MM.1S (cell line): ENCODE data around the gene CAGE1.
"Not testable (repeated sequence)": the region's sequence is repeated elsewhere in the genome, so short reads cannot be mapped to it uniquely, and the experiment has no call there.

Experiments
- DNase-seq: peaks from one replicate; pipeline ENCODE4 v3.0.0-alpha.2; 2015
- H2AFZ ChIP-seq: fragments of 300-600 bp; sonication (generic); 2 replicates; pipeline ENCODE4 v1.6.0; 2016; ENCODE audit warnings: antibody characterized with exemption, low read length
- H3F3A ChIP-seq: fragments of 300-600 bp; sonication (generic); 2 replicates; pipeline ENCODE4 v1.6.1; 2016; ENCODE audit warnings: mild to moderate bottlenecking, antibody characterized with exemption, low read length, moderate library complexity, mixed read lengths; ENCODE audit not compliant: insufficient read depth
- H3K27ac ChIP-seq: fragments of 300-600 bp; sonication (generic); 2 replicates; pipeline ENCODE4 v1.5.1; 2016; ENCODE audit warnings: mild to moderate bottlenecking, low read length
- H3K27me3 ChIP-seq: fragments of 300-600 bp; sonication (generic); replicated peaks from 2 replicates; pipeline ENCODE4 v1.6.0; 2016; ENCODE audit warnings: low read length; ENCODE audit not compliant: insufficient read depth
- H3K36me3 ChIP-seq: fragments of 300-600 bp; sonication (generic); replicated peaks from 2 replicates; pipeline ENCODE4 v1.6.1; 2016; ENCODE audit warnings: mild to moderate bottlenecking, low read length, mixed read lengths; ENCODE audit not compliant: insufficient read depth
- H3K4me1 ChIP-seq: fragments of 300-600 bp; sonication (generic); 2 replicates; pipeline ENCODE4 v1.6.1; 2016; ENCODE audit warnings: low read length, mixed read lengths
- H3K4me2 ChIP-seq: fragments of 300-600 bp; sonication (generic); 2 replicates; pipeline ENCODE4 v1.6.0; 2016; ENCODE audit warnings: low read depth, low read length
- H3K4me3 ChIP-seq: fragments of 300-600 bp; sonication (generic); 2 replicates; pipeline ENCODE4 v1.5.1; 2016; ENCODE audit warnings: low read length, mixed read lengths
- H3K79me2 ChIP-seq: fragments of 300-600 bp; sonication (generic); 2 replicates; pipeline ENCODE4 v1.6.1; 2016; ENCODE audit warnings: mixed run types, low read length, mixed read lengths
- H3K9ac ChIP-seq: fragments of 300-600 bp; sonication (generic); 2 replicates; pipeline ENCODE4 v1.6.1; 2016; ENCODE audit warnings: low read length, mixed read lengths
- H3K9me2 ChIP-seq: fragments of 300-600 bp; sonication (generic); replicated peaks from 2 replicates; pipeline ENCODE4 v1.6.1; 2016; ENCODE audit warnings: mild to moderate bottlenecking, low read length, mixed read lengths; ENCODE audit not compliant: insufficient read depth
- H3K9me3 ChIP-seq: fragments of 300-600 bp; sonication (generic); replicated peaks from 2 replicates; pipeline ENCODE4 v1.6.1; 2016; ENCODE audit warnings: mild to moderate bottlenecking, low read length, mixed read lengths; ENCODE audit not compliant: insufficient read depth
- H4K20me1 ChIP-seq: fragments of 300-600 bp; sonication (generic); 2 replicates; pipeline ENCODE4 v1.6.1; 2016; ENCODE audit warnings: mild to moderate bottlenecking, low read length, moderate library complexity, mixed read lengths; ENCODE audit not compliant: insufficient read depth
- CTCF ChIP-seq: fragments of 300-600 bp; sonication (generic); IDR thresholded peaks from 2 replicates; pipeline ENCODE4 v1.5.1; 2016; ENCODE audit warnings: antibody characterized with exemption, low read length, mixed read lengths
- EZH2 ChIP-seq: fragments of 300-600 bp; sonication (generic); optimal IDR thresholded peaks from 2 replicates; pipeline ENCODE3; 2017; ENCODE audit warnings: low read depth, mild to moderate bottlenecking, antibody characterized with exemption, low read length, mixed read lengths
- EZH2phosphoT487 ChIP-seq: fragments of 300-600 bp; sonication (generic); IDR thresholded peaks from 2 replicates; pipeline ENCODE4 v1.6.1; 2018; ENCODE audit warnings: antibody characterized with exemption, low read length

The CAGE1 gene

GRCh38 chr6:7373739-7374138 lies 15.8 kb downstream of the CAGE1 start:
- Histone ChIP-seq H2AFZ (no peak overlapping the region), H3K36me3 (no peaks in the 10 kb centered on the region), H3K9ac (no peak overlapping the region), H3K4me2 (no peak overlapping the region), H3K4me1 (no peaks in the 10 kb centered on the region), H3K79me2 (no peaks in the 10 kb centered on the region), H4K20me1 (no peaks in the 10 kb centered on the region), H3K9me2 (no peaks in the 10 kb centered on the region), H3K4me3 (no peak overlapping the region), H3K27ac (no peak overlapping the region), H3K9me3 (no peaks in the 10 kb centered on the region), H3K27me3 (no peaks in the 10 kb centered on the region), H3F3A (no peaks in the 10 kb centered on the region)
- no peak for DNase-seq
- no peak for TF ChIP-seq EZH2phosphoT487
- TF ChIP-seq EZH2, result no peak
- no peak for TF ChIP-seq CTCF

GRCh38 chr6:7367408-7367807 lies 22.1 kb downstream of the CAGE1 start:
- Histone ChIP-seq H2AFZ (no peak overlapping the region), H3K4me3 (no peak overlapping the region), H3K27me3 (no peaks in the 10 kb centered on the region), H3K9ac (no peak overlapping the region), H4K20me1 (no peaks in the 10 kb centered on the region), H3K4me2 (no peak overlapping the region), H3K4me1 (no peaks in the 10 kb centered on the region), H3K36me3 (no peaks in the 10 kb centered on the region), H3K27ac (no peak overlapping the region), H3F3A (no peaks in the 10 kb centered on the region), H3K79me2 (no peaks in the 10 kb centered on the region), H3K9me2 (no peaks in the 10 kb centered on the region), H3K9me3 (no peaks in the 10 kb centered on the region)
- TF ChIP-seq EZH2, result no peak
- no peak for TF ChIP-seq CTCF
- no peak for TF ChIP-seq EZH2phosphoT487
- no peak for DNase-seq

- H3K9ac ChIP-seq, H3K27me3 ChIP-seq, H4K20me1 ChIP-seq, H3F3A ChIP-seq, H3K79me2 ChIP-seq, H3K36me3 ChIP-seq, DNase-seq, H3K4me2 ChIP-seq, H2AFZ ChIP-seq, H3K9me2 ChIP-seq, H3K4me1 ChIP-seq, H3K9me3 ChIP-seq, H3K27ac ChIP-seq, H3K4me3 ChIP-seq: not testable (repeated sequence)
Observed at GRCh38 chr6:7351916-7352315, 37.6 kb downstream of the CAGE1 start.

- not testable (repeated sequence) for H3K9me2 ChIP-seq, H3K27me3 ChIP-seq, DNase-seq
Observed at GRCh38 chr6:7350591-7350990, 39.0 kb downstream of the CAGE1 start.

GRCh38 chr6:7347551-7347997 lies 42.0 kb downstream of the CAGE1 start:
- not testable (repeated sequence) for H3K27me3 ChIP-seq, H3K79me2 ChIP-seq, H3F3A ChIP-seq, H3K9me3 ChIP-seq, H2AFZ ChIP-seq, H3K36me3 ChIP-seq, H3K9ac ChIP-seq, H3K4me3 ChIP-seq, H4K20me1 ChIP-seq, H3K4me1 ChIP-seq, DNase-seq, H3K4me2 ChIP-seq, H3K27ac ChIP-seq, H3K9me2 ChIP-seq

More at GRCh38 chr6:7350591-7350990, 39.0 kb downstream of the CAGE1 start:
- H3K36me3 ChIP-seq, H3F3A ChIP-seq, H3K4me2 ChIP-seq, H2AFZ ChIP-seq, H3K79me2 ChIP-seq, H3K9ac ChIP-seq, H3K4me3 ChIP-seq, H4K20me1 ChIP-seq, H3K27ac ChIP-seq, H3K4me1 ChIP-seq, H3K9me3 ChIP-seq: not testable (repeated sequence)

GRCh38 chr6:7344773-7345450 lies 44.6 kb downstream of the CAGE1 start:
- H2AFZ ChIP-seq, H3F3A ChIP-seq, H3K36me3 ChIP-seq, H4K20me1 ChIP-seq, DNase-seq, H3K4me2 ChIP-seq, H3K27me3 ChIP-seq, H3K27ac ChIP-seq, H3K9me3 ChIP-seq, H3K9me2 ChIP-seq, H3K4me1 ChIP-seq, H3K4me3 ChIP-seq, H3K79me2 ChIP-seq, H3K9ac ChIP-seq: not testable (repeated sequence)
